ENCODE measurements around the gene GRIK1.

The GRIK1 gene

DNA sequence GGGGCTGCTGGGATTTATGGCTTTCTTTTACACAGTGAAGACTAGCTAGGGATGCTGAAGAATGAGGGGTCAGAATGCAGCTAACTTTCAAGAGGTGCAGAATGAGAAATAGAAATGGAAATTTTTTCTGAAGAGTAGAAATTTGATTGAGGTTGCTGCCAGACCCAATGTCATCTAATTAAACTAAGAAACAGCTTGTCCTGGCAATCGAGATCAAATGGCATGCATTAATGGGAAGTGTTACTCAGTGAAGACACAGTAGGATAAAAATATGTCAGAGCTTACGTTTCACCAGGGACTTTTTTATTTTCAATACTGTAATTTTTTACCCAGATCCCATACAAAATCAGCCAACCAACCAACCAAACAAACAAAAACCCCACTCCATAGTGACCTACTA, 306.0 kb downstream of the GRIK1 start:
- TF ChIP-seq, protein P1, sequence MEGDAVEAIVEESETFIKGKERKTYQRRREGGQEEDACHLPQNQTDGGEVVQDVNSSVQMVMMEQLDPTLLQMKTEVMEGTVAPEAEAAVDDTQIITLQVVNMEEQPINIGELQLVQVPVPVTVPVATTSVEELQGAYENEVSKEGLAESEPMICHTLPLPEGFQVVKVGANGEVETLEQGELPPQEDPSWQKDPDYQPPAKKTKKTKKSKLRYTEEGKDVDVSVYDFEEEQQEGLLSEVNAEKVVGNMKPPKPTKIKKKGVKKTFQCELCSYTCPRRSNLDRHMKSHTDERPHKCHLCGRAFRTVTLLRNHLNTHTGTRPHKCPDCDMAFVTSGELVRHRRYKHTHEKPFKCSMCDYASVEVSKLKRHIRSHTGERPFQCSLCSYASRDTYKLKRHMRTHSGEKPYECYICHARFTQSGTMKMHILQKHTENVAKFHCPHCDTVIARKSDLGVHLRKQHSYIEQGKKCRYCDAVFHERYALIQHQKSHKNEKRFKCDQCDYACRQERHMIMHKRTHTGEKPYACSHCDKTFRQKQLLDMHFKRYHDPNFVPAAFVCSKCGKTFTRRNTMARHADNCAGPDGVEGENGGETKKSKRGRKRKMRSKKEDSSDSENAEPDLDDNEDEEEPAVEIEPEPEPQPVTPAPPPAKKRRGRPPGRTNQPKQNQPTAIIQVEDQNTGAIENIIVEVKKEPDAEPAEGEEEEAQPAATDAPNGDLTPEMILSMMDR (IDR thresholded peaks at IDR 0.05; ENCODE audit: extremely low read depth, insufficient read depth, missing control alignments), result no peak
- DNase-seq (ENCODE audit: low spot score), result no peak
- in situ Hi-C loops (cut with MboI; ENCODE audit: low pct_unique_long_range_greater_than_20kb, low sequenced_read_pairs, unreplicated experiment), result no loop called here

DNA sequence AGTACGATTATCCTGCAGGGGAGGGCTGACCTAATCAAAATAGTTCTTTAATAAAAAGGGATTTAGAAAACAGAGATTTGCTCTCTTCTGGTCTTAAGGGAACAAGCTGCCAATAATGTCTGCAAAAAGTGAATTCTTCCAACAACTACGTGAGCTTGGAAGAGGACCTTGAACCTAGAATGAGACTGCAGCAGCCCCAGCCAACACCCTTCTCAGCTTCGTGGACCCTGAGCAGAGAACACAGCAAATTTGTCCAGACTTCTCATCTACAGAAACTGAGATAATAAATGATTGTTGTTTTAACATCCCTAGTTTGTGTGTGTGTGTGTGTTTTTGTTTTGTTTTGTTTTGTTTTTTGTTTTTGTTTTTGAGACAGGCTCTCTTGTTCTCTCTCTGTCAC, 309.4 kb downstream of the GRIK1 start:
- in situ Hi-C loops (cut with MboI; ENCODE audit: low pct_unique_long_range_greater_than_20kb, low sequenced_read_pairs, unreplicated experiment), result no loop called here
- DNase-seq (ENCODE audit: low spot score), result no peak
- TF ChIP-seq, protein P1 (IDR thresholded peaks at IDR 0.05; ENCODE audit: extremely low read depth, insufficient read depth, missing control alignments), result no peak

DNA sequence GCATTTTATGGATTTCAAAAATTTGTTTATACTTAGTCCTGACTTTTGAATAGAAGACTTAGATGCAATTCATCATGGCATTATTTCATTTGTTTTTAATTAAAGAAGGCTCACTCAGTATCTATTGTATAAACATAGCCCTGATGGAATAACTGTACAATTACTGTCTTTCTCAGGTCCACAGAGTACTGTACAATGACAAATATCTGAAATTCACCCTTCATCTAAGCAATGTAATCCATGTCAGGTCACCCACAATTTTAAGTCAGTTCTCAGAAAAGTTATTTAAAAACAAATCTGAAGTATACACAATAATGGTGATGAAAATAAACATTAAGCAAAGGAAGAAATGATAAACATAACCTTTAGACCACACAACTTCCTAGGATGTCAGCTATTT, 311.9 kb downstream of the GRIK1 start:
- DNase-seq (ENCODE audit: low spot score), result no peak
- TF ChIP-seq, protein P1 (IDR thresholded peaks at IDR 0.05; ENCODE audit: extremely low read depth, insufficient read depth, missing control alignments), result no peak
- in situ Hi-C loops (cut with MboI; ENCODE audit: low pct_unique_long_range_greater_than_20kb, low sequenced_read_pairs, unreplicated experiment), result no loop called here

DNA sequence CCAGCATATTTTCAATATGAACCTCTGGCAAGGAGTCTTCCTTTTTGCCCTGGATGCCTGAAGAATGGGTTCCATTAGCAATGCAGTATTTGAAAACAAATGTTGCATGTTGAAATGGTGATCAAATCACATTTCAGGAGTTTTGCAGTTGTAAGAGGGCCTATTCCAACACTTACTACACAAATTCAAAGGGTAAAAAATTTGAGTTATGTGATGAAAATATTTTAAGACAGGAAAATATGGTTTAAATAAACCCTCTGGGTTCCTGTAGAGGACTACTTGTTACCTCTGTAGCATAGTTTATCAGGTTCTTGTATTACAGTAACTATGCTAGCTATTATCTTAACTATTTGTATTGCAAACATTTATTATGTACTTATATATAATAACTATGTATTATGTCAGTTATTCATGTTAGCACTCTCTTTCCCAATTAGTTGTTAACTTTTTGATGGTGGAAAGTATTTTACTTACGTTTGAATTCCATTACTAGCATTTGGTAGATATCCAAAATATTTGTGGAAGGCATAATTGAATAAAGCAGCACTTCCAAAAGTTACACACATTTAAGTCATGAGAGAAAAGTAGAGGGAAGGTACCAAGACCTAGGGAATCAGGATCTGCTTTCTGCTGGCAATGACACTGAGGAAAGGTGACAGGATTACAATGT, 312.9 kb downstream of the GRIK1 start:
- in situ Hi-C loops (cut with MboI; ENCODE audit: low pct_unique_long_range_greater_than_20kb, low sequenced_read_pairs, unreplicated experiment), result no loop called here
- TF ChIP-seq, protein P1 (IDR thresholded peaks at IDR 0.05; ENCODE audit: extremely low read depth, insufficient read depth, missing control alignments), result no peak
- no peak for DNase-seq (ENCODE audit: low spot score)

DNA sequence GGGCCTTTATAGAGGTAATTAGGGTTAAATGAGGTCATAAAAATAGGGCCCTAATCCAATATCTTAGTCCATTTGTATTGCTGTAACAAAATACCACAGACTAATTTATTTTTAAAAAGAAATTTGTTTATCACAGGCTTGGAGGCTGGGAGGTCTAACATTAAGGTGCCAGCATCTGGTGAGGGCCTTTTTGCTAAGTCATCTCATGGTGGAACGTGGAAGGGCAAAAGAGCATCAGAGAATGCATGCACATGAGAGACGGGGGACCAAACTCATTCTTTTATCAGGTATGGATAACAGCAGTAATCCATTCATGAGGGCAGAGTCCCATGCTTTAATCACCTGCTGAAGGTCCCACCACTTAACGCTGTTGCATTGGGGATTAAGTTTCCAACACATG, 313.8 kb downstream of the GRIK1 start:
- TF ChIP-seq, protein P1 (IDR thresholded peaks at IDR 0.05; ENCODE audit: extremely low read depth, insufficient read depth, missing control alignments), result no peak
- no peak for DNase-seq (ENCODE audit: low spot score)
- in situ Hi-C loops (cut with MboI; ENCODE audit: low pct_unique_long_range_greater_than_20kb, low sequenced_read_pairs, unreplicated experiment), result no loop called here

DNA sequence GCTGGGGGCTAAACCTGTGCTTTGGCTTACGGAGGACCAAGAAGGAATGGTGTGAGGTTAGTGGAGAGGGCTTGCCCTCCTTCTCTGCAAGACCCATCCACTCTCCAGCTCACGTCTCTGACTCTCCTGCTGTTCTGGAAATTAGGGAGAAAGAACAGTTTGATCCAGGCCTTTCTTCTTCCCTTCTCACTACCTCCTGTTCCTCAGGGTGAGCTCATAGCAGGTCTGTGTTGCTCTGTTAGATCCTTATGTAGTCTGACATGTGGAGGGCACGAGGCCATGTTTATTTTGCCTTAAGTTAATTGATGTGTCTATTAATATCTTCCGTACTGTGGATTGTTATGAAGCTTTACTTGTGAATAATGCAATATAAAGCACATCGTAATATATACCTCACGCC, 315.0 kb downstream of the GRIK1 start:
- TF ChIP-seq, protein P1 (IDR thresholded peaks at IDR 0.05; ENCODE audit: extremely low read depth, insufficient read depth, missing control alignments), result no peak
- no peak for DNase-seq (ENCODE audit: low spot score)
- in situ Hi-C loops (cut with MboI; ENCODE audit: low pct_unique_long_range_greater_than_20kb, low sequenced_read_pairs, unreplicated experiment), result no loop called here

Data from GM13977 (cell line).